AG10803 (cell line): ENCODE data around the gene FBN2.
"Not testable (repeated sequence)": the region's sequence is repeated elsewhere in the genome, so short reads cannot be mapped to it uniquely, and the experiment has no call there.

Source experiments
- DNase-seq: peaks from one replicate; pipeline ENCODE4 v3.0.0; 2010; ENCODE audit warnings: low read depth
- H3K4me3 ChIP-seq: 2 replicates; pipeline ENCODE4 v1.5.1; 2011; ENCODE audit warnings: mild to moderate bottlenecking, low read length, control low read depth
- TF ChIP-seq, protein P1 (sequence below): conservative IDR thresholded peaks from 2 replicates; pipeline ENCODE4 v1.5.1; 2011; ENCODE audit warnings: mild to moderate bottlenecking, low read length, control low read depth, inconsistent platforms

FBN2 gene

DNA sequence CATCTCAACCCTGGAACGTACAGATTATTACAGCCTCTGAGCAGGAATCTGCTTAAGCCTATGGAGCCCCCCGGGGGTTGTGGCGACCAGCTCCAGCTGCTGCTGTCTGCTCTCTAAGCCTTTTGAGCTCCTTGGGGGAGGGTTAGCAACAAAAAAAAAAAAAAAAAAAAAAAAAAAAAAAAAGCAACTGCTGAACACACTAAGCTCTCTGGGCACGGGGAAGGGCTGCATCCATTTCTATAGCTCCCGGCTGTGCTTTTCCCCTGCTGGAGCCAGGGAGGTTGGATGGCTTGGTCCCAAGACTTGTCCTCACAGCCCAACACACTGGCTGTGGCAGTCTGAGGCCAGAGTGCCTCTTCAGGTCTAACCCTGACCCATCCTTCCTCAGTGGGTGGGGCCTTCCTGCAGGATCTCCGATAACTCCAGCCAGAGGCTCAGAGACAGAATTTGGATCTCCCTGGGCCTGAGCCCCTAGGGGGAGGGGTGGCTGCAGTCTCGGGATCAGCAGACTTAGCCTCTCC is 82.1 kb downstream of the FBN2 start:
- no peak overlapping the region for H3K4me3 ChIP-seq
- no peak for DNase-seq
- TF ChIP-seq, protein P1, sequence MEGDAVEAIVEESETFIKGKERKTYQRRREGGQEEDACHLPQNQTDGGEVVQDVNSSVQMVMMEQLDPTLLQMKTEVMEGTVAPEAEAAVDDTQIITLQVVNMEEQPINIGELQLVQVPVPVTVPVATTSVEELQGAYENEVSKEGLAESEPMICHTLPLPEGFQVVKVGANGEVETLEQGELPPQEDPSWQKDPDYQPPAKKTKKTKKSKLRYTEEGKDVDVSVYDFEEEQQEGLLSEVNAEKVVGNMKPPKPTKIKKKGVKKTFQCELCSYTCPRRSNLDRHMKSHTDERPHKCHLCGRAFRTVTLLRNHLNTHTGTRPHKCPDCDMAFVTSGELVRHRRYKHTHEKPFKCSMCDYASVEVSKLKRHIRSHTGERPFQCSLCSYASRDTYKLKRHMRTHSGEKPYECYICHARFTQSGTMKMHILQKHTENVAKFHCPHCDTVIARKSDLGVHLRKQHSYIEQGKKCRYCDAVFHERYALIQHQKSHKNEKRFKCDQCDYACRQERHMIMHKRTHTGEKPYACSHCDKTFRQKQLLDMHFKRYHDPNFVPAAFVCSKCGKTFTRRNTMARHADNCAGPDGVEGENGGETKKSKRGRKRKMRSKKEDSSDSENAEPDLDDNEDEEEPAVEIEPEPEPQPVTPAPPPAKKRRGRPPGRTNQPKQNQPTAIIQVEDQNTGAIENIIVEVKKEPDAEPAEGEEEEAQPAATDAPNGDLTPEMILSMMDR, result no peak

DNA sequence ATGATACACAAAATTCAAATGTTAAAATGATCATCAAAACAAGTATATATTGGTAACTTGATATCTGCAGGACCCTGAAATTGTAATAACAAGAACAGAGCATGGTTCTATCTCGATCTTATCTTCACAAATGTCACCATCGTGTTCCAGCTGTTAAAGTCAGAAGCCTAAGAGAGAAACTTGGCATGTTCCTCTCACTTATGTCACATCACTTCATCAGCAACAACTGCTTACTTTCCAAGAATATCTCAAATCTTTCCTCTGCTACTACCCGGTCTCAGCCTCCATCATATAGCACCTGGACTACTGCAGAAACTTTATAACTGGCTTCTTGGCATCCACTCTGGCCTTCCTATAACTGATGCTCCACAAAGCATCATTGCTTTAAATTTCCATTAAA is 84.9 kb downstream of the FBN2 start:
- H3K4me3 ChIP-seq, result no peak overlapping the region
- TF ChIP-seq, protein P1, result no peak
- no peak for DNase-seq

DNA sequence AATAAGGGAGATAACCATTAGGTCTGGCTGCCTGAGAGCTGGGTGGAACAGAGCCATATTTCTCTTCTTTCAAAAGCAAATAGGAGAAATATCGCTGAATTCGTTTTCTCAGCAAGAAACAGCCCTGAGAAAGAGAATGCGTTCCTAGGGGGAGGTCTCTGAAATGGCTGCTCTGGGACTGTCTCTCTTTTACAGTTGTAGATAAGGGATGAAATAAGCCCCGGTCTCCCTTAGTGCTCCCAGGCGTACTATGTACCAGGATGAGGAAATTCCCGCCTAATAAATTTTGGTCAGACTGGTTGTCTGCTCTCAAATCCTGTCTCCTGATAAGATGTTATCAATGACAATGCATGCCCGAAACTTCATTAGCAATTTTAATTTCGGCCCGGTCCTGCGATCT is 90.8 kb downstream of the FBN2 start:
- not testable (repeated sequence) for DNase-seq, H3K4me3 ChIP-seq

DNA sequence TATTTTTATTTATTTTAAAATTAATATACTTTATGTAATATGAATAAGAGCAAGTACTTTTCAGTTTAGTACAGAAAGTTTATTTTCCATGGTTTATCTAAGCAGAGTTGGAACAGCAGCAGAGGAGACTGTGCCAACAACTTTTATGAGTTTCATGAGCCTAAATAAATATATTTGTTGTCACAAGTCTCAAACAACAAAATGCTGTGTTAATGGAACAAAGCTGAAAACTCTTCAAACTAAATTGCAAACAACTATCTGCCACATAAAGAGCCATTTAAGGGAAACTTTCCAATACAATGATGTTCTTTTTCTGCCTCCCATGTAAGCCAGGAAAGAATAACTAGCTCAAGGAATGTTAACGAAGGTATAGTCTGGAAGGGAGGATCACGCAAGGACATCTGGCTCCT is 96.1 kb downstream of the FBN2 start:
- TF ChIP-seq, protein P1, result no peak
- no peak for DNase-seq
- H3K4me3 ChIP-seq, result no peak overlapping the region

DNA sequence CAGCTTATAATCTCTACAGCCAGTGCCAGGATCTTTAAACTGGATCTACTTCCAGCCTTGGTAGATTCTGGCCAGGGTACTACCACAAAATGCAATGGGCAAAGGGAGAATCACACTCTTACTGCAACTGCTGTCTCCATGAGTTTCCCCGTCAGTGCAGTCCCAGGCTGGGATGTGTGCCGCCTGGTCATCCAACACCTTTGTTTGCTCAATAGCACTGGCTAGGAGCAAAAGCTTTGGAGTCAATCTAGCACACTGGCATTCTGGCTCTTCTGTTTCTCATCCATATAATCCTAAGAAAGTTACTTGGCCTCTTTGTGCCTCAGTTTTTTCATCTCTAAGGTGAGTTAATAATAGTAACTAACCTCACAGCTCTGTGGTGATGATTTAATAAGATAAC is 96.9 kb downstream of the FBN2 start:
- TF ChIP-seq, protein P1, result no peak
- no peak for DNase-seq
- no peak overlapping the region for H3K4me3 ChIP-seq

DNA sequence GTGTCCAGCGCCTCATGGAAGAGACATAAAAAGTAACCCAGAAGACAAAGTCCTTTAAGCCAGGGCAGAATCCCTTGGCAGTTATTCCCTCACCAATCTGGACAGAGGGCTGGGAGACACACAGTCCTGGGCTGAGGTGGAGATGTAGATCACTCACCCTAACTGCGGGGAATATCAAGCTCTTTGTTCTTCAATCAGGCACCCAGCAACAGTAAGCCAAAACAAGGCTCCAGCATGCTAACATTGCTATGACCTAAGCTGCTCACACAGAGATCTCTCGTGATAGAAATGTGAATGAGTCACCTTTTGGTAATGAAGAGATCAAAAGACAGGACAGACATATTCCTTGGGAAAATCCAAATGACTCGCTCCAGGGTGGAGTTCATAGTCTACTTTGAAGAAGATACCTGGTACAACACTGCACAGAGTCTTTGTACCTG is 101.3 kb downstream of the FBN2 start:
- DNase-seq, result no peak
- no peak overlapping the region for H3K4me3 ChIP-seq
- TF ChIP-seq, protein P1, result no peak

DNA sequence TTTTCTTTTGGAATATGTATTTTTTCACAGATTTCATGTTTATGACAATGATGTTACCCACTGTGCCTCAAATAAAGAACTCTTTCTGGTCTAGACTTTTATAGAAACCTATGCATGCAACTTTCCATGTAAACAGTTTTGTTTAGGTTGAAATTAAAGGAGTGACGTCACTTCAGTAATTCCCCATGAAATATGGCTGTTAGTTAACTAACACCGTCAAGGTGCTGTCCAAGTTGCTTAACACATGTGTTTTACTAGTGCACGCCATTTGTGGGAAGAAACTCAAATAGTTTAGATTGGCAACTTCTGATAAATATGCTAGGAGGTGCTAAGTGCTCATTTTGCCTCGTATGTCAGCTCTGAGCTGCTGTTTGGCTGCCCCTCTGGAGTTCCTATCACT is 102.2 kb downstream of the FBN2 start:
- DNase-seq, result no peak
- H3K4me3 ChIP-seq, result no peak overlapping the region
- TF ChIP-seq, protein P1, result no peak

DNA sequence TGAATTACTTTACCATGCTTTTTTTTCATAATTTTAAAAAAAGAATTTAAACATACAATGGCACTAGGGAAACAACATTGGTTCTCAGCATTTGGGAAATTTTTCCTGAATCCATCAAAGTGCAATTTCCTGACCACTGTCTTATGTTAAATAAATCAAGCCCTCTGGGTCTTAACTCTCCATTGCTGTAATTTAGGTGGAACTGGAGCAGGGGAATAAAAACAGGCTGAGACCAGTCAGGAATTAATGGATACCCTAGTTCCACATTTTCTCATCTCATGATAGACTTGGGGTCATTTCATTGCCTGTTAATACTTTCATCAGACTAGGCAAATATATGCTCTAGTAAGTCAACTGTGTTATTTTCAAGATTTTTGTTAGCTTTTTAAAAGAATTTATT is 103.1 kb downstream of the FBN2 start:
- DNase-seq, result no peak

More for the DNA sequence above, 103.1 kb downstream of the FBN2 start:
- H3K4me3 ChIP-seq, result no peak overlapping the region
- TF ChIP-seq, protein P1, result no peak
